ENCODE measurements around the gene SPANXN5.
"Not testable (repeated sequence)": the region's sequence is repeated elsewhere in the genome, so short reads cannot be mapped to it uniquely, and the experiment has no call there.

Gene SPANXN5, protein sequence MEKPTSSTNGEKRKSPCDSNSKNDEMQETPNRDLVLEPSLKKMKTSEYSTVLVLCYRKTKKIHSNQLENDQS

GRCh38 chrX:52797327-52797726 lies at the start of gene SPANXN5:
Gene SPANXN5 (minus strand): TSS chrX:52797427. CDS start chrX:52797348, 79 bp downstream.
- DNase-seq (ENCODE audit: low spot score), result not testable (repeated sequence)

GRCh38 chrX:52843619-52844018 lies 46.4 kb upstream of the SPANXN5 start:
- not testable (repeated sequence) for DNase-seq (ENCODE audit: low spot score)

GRCh38 chrX:52839137-52839536 lies 41.9 kb upstream of the SPANXN5 start:
- no peak for DNase-seq (ENCODE audit: low spot score)

DNA sequence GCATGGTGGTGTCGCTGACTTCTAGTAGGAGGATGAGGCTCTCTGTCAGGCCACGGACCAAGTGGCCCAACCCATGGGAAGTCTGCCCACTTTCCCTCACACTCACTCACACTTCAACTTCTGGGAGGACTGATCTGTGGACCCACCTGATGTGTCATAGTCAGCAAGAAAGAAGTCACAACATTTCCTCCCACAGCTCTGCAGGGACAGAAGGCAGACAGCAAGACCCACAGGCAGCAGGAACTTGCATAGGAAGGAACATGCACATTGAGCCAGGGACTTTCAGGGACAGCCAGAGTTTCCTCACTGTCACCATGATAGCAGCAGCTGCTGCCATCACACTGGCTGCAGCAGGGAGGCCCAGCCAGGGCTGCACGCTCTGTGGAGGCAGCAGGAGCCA lies 33.3 kb upstream of the SPANXN5 start:
- no peak for DNase-seq (ENCODE audit: low spot score)

- DNase-seq (ENCODE audit: low spot score), result no peak
Observed at GRCh38 chrX:52824608-52825007, 27.4 kb upstream of the SPANXN5 start.

- no peak for DNase-seq (ENCODE audit: low spot score)
Observed at GRCh38 chrX:52821079-52821760, 24.0 kb upstream of the SPANXN5 start.

- DNase-seq (ENCODE audit: low spot score), result no peak
Observed at GRCh38 chrX:52819788-52820187, 22.6 kb upstream of the SPANXN5 start.

DNA sequence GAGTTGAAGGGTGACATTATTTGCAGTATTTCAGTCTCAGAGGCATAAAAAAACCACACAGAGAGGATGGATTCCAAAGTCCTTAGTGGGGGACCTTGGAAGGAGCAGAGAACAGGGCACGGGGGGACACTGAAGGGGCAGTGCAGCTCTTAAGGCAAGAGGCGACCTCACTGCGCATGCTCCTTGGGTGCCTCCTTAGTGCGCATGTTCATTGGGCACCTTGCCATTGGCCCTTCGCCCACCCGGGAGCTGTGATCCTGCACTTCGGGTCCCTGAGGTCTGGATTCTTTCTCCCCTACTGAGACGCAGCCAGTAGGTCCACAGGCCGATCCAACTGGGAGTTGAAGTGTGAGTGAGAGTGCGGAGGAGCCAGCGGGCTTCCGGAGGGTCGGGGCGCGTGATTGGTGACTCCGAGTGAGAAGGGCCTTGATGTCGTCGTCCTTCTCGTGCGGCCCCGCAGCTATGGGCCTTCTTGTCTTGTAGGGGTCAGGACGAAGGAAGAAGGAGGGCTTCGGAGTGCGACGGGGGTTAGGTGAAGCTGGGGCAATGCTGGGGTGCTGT lies 13.9 kb upstream of the SPANXN5 start, which contains the start of gene XAGE5:
XAGE5 (plus strand) TSS at position 223 of the 561 bp plus-strand sequence. CDS start 1,280 bp downstream, outside the sequence.
- DNase-seq (ENCODE audit: low spot score), result no peak

DNA sequence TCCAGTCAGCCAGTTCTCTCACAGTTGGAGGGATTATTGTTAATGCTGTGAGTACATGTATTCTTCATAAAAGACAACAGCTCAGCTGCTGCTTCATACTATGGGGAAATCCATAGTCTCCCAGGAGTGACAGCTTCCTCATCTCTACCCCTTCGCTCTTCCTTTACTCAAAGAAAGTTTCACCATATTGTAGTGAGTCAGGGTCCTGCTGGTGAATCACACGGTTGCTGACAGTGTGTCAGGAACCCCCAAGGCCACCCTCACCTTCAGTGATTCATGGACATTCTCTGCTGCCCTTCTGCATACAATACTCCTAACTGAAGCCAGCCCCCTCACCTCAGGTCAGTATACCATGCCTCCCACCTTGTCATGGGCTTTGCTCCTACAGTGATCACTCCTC lies 7.6 kb upstream of the SPANXN5 start:
- not testable (repeated sequence) for DNase-seq (ENCODE audit: low spot score)

- DNase-seq (ENCODE audit: low spot score), result not testable (repeated sequence)
Observed at GRCh38 chrX:52773504-52773903, 23.7 kb downstream of the SPANXN5 start.

GRCh38 chrX:52765983-52766382 lies 31.2 kb downstream of the SPANXN5 start:
- DNase-seq (ENCODE audit: low spot score), result not testable (repeated sequence)

DNA sequence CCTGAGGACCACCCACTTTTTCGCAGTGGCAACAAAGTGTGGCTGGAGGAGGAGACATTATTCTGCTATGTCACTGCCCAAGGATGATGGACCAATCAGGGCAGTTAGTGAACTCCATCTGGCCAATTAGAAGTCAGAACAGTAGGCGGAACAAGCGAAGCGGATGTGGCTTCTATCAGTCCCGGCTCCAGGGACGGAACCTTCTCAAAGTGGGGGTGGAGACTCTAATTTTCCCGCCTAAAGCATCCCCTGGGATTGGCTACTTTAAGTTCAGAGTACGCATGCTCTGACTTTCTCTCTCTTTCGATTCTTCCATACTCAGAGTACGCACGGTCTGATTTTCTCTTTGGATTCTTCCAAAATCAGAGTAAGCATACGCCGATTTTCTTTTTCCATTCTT lies 46.3 kb downstream of the SPANXN5 start, which contains the start of gene SSX2B:
SSX2B (plus strand) TSS at position 301 of the 400 bp plus-strand sequence. CDS start 1,429 bp downstream, outside the sequence.
- DNase-seq (ENCODE audit: low spot score), result not testable (repeated sequence)

All from AG08395 (cell line).